IMR-90 (cell line): ENCODE measurements around the gene SLCO2B1.

ENCODE experiments used
- TF ChIP-seq, protein P1 (sequence below): fragments of 150-350 bp; IDR thresholded peaks from 2 replicates; pipeline ENCODE4 v1.6.1; 2017; ENCODE audit warnings: mild to moderate bottlenecking, antibody characterized with exemption, low read length, low read depth
- TF ChIP-seq, protein P2 (sequence below): conservative IDR thresholded peaks from 2 replicates; pipeline ENCODE4 v1.5.1; 2012; ENCODE audit warnings: mild to moderate bottlenecking, low read depth, low read length, improper control_type of control experiment

DNA sequence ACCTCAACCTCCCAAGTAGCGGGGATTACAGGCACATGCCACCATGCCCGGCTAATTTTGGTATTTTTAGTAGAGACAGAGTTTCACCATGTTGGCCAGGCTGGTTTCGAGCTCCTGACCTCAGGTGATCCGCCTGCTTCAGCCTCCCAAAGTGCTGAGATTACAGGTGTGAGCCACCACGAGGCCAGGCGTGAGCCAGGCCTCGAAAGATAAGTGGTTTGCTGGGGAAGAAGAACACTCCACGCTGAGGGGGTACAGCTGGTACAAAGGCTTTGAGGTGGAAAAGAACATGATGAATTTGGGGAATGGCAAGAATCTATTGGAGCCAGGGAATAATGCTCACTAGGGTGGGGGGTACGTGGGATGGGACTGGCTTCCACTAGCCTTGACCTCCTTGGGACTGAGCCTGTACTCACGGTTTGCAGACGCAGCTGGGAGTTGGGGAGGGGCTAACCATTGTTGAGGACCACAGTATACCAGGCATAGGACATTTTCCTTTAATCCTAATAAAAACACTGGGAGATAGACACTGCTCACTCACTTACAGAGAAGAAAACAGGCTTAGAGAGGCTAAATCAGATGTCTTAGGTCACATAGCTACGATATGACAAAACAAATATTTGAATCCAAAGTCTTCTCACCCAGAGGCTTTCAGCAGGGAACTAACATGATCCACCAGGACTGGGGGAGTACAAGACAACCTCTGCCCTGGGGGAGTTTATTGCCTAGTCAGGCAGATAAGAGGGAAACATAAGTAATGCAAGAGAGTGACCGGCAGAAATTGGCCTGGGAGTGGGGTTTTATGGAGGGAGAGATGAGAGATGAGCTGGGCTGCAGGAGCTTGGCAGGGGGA is 4.9 kb downstream of the SLCO2B1 start:
- TF ChIP-seq, protein P1, sequence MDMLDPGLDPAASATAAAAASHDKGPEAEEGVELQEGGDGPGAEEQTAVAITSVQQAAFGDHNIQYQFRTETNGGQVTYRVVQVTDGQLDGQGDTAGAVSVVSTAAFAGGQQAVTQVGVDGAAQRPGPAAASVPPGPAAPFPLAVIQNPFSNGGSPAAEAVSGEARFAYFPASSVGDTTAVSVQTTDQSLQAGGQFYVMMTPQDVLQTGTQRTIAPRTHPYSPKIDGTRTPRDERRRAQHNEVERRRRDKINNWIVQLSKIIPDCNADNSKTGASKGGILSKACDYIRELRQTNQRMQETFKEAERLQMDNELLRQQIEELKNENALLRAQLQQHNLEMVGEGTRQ, result no peak
- TF ChIP-seq, protein P2, sequence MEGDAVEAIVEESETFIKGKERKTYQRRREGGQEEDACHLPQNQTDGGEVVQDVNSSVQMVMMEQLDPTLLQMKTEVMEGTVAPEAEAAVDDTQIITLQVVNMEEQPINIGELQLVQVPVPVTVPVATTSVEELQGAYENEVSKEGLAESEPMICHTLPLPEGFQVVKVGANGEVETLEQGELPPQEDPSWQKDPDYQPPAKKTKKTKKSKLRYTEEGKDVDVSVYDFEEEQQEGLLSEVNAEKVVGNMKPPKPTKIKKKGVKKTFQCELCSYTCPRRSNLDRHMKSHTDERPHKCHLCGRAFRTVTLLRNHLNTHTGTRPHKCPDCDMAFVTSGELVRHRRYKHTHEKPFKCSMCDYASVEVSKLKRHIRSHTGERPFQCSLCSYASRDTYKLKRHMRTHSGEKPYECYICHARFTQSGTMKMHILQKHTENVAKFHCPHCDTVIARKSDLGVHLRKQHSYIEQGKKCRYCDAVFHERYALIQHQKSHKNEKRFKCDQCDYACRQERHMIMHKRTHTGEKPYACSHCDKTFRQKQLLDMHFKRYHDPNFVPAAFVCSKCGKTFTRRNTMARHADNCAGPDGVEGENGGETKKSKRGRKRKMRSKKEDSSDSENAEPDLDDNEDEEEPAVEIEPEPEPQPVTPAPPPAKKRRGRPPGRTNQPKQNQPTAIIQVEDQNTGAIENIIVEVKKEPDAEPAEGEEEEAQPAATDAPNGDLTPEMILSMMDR, result no peak
